Hematopoietic multipotent progenitor cell treated with erythropoietin and hydrocortisone succinate and interleukin-3 and kit ligand, for 8 days (in vitro differentiated cells): Measurements from ENCODE around the gene LRRC23.
"Not testable (repeated sequence)": the region's sequence is repeated elsewhere in the genome, so short reads cannot be mapped to it uniquely, and the experiment has no call there.

Source experiments
- DNase-seq: peaks from one replicate; pipeline ENCODE4 v3.0.0-alpha.2; 2015

The LRRC23 gene, protein sequence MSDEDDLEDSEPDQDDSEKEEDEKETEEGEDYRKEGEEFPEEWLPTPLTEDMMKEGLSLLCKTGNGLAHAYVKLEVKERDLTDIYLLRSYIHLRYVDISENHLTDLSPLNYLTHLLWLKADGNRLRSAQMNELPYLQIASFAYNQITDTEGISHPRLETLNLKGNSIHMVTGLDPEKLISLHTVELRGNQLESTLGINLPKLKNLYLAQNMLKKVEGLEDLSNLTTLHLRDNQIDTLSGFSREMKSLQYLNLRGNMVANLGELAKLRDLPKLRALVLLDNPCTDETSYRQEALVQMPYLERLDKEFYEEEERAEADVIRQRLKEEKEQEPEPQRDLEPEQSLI

DNA sequence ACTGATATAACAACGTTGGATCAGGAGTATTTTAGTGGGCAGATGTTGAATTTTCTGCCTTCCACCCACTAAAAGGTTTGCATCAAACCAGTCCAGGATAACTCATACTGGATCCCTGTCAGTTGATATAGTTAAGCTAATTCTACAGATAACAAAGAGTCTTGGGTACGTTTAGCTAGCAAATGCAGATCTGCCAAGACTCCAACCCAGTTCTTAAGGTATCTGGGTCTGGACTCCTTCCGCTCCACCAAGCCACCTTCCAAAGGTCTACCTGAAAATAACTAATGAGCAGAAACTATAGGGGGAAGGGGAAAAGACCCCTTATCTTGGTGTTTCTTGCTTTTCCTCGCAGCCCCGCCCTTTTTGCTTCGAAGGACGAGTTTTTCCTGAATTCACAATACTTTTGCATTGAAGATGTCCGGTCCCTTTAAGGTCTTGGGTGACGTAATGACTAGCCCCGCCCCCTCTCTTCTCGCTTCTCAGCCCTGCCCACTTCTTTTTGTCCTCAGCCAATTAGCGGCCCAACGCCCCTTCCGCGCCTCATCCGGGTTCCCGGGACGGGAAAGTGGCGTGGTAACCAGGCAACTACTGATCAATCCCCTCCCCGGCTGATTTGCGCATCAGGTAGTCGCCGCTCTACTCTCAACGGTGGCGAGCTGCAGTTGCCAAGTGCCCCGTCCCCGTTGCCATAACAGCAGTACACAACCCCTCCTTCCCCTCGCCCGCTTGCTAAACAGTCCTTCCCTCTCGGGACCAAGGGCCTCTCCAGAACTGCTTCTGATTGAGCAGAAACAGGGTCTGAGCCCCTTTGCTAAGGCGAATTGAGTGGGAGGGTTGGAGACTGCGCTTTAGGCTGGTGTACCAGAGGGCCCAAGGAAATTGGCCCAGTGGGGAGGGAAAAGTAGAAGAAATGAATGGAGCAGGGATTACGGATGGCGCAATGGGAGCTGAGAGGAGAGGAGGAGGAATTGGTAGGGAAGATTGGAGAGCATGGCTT lies at the start of gene LRRC23:
Gene LRRC23 (plus strand): TSS at position 543 of the 997 bp plus-strand sequence. CDS start 812 bp downstream, outside the sequence.
- peak; percentile 97 for DNase-seq

DNA sequence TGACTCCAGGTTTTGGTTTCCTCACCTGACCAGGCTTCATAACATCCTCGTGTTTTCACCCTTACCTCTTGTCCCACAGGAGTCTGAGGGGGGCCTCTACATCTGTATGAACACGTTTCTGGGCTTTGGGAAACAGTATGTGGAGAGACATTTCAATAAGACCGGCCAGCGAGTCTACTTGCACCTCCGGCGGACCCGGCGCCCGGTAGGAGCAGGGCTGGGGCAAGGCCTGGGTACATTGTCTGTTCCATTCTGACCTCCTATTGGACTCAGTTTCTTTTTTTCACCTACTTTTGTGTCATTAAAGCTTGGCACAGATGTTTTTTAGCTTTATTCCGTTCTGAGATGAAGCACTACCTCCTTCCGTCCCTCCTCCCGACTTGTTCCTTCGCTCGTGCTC lies 49.3 kb upstream of the LRRC23 start:
- DNase-seq, result no peak

DNA sequence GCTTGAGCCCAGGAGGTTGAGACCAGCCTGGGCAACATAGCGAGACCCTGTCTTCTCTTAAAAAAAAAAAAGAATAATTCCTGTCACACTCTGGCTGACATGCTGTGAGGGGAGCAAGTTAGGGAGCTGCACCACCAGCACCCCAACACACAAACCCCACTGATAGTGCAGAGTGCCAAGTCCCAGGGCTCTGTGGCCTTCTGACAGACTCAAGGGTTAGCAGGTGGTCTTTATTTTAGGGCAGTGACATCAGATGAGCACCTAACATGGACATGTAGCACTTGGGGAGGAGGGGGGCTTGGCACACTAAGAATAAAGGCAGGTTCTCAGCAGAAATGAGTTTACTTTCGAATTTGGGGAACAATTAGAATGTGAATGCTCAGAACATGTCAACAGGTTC lies 45.8 kb upstream of the LRRC23 start:
- DNase-seq, result no peak

DNA sequence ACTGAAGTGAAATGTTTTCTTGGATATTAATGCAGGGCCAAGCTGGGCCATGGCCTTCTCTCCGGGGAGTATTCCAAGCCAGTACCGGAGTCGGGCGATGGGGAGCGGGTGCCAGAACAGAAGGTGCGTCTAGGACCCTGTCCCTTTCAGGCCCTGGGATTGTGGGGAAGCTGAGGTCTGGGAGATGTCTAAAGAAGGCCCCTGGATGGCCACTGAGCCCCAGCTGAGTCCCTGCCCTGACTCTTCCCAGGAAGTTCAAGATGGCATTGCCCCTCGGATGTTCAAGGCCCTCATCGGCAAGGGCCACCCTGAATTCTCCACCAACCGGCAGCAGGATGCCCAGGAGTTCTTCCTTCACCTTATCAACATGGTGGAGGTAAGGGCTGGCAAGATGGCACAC lies 44.5 kb upstream of the LRRC23 start:
- DNase-seq, result no peak

DNA sequence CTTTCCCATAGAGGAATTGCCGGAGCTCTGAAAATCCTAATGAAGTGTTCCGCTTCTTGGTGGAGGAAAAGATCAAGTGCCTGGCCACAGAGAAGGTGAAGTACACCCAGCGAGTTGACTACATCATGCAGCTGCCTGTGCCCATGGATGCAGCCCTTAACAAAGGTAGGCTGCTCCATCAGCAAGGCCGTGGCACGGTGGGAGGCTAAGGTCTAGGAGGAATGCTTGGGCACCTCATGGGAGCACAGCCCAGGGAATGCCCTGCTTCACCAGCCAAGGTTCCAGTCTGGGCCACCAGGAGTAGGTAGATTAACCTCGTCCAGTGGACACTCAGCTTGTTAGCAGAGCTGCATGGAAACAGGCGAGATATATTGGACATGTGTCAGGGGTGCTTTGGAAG lies 43.7 kb upstream of the LRRC23 start:
- no peak for DNase-seq

DNA sequence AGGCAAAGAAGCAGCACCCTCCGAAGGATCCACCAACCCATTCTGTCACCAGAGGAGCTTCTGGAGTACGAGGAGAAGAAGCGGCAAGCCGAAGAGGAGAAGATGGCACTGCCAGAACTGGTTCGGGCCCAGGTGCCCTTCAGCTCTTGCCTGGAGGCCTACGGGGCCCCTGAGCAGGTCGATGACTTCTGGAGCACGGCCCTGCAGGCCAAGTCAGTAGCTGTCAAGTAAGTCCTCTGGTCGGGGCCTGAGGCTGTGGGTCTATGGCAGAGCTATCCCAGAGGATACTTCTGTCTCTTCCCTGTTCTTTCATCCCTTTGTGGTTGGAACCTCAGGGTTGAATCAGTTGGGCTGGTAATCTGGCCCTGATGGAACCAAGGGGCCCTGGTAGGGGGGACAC lies 43.2 kb upstream of the LRRC23 start:
- no peak for DNase-seq

DNA sequence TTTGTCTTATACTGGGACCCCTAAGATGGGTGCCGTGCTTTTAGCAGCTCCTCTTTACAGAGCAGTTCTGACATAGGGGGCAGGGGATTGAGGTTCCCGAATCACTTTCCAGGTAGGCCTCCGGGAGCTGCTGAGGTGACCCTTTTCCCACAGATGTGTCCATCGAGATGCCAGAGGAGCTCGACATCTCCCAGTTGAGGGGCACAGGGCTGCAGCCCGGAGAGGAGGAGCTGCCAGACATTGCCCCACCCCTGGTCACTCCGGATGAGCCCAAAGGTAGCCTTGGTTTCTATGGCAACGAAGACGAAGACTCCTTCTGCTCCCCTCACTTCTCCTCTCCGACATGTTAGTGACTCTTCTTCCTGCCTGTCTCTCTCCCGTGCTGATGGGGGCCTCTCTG lies 41.6 kb upstream of the LRRC23 start:
- no peak for DNase-seq

DNA sequence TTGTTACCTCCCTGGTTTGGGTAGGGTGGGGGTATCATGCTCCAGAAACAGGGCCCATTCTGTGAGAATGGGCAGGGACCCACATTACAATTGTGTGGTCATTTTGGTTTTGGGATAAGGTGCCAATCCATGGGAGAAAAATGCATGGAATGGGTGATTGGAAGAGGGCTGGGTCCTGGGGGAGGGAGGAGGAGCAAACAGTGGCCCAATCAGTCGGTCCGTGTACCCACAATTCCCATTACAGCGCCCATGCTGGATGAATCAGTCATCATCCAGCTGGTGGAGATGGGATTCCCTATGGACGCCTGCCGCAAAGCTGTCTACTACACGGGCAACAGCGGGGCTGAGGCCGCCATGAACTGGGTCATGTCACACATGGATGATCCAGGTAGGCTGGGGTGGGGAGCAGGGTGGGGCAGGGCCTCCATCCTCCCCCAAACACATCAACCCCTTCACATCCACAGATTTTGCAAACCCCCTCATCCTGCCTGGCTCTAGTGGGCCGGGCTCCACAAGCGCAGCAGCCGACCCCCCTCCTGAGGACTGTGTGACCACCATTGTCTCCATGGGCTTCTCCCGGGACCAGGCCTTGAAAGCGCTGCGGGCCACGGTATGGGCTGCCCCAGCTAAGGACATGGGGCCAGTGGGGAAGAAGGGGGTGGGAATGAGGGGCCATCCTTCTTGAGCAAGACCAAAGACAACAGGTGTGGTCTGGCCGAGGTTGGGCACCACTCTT lies 40.9 kb upstream of the LRRC23 start:
- DNase-seq, result no peak

DNA sequence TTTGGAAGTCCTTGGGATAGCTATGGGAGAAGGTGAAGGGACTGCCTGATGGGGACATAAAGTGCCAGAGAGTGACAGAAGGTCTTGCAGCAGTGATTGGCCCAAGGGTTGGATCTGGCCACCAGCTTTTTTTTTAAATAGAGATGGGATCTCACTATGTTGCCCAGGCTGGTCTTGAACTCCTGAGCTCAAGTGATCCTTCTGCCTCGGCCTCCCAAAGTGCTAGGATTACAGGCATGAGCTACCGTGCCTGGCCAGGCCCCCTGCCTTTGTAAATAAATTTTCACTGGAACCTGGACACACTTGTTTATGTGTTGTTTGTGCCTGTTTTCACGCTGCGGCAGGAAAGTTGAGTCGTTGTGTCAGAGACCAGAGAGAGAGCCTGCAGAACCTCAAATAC lies 39.3 kb upstream of the LRRC23 start:
- not testable (repeated sequence) for DNase-seq

DNA sequence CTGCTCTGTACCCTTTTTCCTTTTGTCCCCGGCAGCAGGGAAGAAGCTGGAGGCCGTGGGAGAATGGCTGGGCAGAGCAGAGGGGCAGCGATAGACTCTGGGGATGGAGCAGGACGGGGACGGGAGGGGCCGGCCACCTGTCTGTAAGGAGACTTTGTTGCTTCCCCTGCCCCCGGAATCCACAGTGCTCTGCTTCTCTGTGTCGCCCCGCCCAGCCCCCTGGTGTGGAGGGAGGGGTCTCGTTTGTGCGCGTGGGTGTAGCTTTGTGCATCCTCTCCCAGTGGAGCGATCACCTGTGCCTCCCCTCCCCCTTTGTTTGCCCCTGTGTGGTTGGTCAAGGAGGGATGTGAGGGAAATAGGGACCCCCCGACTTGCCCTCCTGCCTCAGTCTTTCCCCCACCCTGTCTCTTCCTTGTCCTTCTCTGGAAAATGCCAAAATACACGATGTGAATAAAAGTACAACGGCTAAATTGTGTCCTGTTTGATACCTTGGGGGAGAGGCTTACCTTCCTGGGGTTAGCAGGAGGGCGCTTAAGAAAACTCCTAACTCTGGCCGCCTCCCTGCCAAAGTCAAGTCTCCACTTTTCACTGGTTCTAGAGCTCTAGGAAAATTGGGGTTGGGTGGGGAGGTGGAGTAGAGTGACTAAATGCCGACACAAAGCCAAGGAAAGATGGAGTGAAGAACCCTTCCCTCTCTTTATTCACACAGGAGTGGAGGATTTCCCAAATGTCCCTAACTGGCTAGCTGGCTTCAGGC lies 38.3 kb upstream of the LRRC23 start:
- DNase-seq, result no peak

DNA sequence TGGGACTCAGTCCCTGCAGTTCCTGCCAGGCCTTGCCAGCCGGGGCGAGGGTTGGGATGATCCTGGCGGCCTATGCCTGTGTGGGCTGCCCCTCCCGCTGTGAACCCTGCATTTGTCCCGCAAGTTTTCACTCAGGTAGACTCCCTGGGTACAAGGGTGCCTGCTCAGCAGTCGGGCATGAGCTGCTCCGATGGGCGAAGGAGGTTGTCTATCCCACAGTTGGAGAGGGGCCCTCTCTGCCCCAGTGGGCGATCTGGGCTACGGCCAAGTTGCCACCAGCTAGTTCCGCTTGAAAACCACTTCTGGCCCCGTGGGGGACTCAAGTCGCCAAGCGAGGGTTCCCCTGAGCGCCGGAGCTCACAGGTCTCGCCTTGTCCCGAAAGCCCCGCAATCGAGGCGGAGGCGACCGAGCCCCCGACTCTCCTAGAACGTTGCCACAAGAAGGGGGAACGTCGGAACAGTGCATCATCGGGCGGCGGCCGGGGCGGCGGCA lies 37.7 kb upstream of the LRRC23 start:
- DNase-seq, result no peak

DNA sequence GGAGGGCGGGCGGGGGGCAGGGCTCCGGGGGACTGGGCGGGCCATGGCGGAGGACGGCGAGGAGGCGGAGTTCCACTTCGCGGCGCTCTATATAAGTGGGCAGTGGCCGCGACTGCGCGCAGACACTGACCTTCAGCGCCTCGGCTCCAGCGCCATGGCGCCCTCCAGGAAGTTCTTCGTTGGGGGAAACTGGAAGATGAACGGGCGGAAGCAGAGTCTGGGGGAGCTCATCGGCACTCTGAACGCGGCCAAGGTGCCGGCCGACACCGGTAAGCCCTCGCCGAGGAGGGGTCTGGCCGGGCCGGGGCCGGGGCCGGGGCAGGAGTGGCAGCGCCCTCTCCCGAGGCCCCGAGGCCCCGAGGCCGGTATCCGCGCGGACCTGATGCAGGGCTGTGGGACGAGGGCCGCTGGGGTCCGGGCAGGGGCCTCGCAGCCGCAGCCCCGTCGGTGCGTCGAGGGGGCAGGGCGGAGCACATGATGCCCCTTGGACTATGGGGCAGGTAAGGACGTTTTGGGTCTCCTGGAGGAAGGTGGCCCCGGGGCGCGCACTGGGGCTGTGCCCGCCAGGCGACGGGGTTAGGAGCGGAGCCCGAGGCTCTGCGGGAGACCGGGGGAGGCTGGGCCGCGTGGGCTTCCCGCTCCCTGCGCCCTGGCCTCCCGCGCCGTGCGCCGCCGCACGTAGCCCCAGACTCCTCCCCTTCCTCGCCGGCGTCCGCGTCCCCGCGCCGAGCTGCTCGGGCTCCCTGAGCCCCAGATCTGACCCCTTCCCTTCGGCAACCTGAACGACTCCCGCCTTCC lies 37.0 kb upstream of the LRRC23 start, which contains the start of gene TPI1:
Gene TPI1 (plus strand): TSS at position 119 of the 798 bp plus-strand sequence. CDS start 36 bp downstream, at position 155.
- peak; percentile 70 for DNase-seq

DNA sequence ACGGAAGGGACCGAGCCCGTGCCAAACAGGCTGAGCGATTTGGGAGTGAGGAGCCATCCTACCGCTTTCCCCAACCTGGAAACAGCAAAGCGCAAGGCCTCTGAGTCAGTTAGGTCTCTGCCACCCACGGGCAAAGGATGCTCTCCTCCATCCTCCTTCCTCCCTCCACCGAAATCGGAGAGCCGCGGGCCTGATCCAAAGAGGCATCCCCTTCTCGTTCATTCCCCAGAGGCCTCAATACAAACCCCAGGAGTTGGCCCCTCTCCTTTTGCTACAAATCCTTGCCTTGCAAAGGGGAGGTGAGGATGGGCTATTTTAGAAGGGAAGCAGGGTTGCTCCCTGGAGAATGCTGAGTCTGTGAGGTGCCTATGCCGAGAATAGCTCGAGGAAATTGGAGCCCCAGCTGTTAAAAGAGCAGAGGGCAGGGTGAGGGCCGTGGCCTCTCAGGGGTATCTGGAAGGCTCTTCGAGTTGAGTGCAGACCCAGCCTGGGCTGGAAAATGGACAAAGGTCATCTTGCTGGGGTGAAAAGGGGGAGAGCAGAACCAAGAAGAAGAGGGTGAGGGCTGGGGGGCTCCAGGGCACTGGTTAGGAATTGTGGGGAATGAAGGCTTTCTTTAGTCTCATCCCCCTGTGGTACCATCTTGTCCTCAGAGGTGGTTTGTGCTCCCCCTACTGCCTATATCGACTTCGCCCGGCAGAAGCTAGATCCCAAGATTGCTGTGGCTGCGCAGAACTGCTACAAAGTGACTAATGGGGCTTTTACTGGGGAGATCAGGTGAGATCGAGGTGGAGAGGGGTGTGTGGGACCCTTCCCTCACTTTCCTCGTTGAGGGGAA lies 36.2 kb upstream of the LRRC23 start:
- peak; percentile 50 for DNase-seq

DNA sequence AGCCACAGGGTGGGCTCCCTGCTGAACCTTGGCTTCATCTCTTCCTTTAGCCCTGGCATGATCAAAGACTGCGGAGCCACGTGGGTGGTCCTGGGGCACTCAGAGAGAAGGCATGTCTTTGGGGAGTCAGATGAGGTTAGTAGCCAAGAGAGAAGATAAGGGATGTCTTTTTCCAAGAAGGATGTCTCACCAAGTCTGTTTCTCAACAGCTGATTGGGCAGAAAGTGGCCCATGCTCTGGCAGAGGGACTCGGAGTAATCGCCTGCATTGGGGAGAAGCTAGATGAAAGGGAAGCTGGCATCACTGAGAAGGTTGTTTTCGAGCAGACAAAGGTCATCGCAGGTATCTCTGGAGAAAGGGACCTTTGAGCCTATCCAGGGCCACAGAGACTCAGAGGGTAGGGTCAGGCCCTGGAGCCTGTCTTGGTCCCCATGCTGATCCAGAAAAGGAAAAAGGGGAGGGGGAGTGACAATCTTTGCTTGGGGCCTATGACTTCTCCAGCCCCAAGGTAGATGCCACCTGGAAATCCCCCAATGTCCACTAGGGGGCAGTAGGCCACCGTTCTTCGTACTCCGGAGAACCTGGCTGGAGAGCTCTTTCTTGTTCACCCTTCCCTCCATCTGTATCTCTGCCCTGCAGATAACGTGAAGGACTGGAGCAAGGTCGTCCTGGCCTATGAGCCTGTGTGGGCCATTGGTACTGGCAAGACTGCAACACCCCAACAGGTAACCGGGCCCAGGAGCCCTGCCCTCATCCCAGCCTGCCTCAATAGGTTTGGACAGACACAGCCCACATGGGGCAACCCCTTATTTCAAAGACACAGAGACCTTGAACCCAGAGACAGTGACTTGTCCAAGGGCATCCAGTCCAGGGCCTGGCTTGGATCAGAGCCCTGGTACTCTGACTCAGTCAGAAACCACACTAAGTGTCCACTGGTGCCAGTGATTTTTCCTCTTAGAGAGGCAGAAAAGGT lies 35.3 kb upstream of the LRRC23 start:
- DNase-seq, result peak; percentile 90

DNA sequence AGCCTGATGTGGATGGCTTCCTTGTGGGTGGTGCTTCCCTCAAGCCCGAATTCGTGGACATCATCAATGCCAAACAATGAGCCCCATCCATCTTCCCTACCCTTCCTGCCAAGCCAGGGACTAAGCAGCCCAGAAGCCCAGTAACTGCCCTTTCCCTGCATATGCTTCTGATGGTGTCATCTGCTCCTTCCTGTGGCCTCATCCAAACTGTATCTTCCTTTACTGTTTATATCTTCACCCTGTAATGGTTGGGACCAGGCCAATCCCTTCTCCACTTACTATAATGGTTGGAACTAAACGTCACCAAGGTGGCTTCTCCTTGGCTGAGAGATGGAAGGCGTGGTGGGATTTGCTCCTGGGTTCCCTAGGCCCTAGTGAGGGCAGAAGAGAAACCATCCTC lies 34.3 kb upstream of the LRRC23 start:
- not testable (repeated sequence) for DNase-seq

DNA sequence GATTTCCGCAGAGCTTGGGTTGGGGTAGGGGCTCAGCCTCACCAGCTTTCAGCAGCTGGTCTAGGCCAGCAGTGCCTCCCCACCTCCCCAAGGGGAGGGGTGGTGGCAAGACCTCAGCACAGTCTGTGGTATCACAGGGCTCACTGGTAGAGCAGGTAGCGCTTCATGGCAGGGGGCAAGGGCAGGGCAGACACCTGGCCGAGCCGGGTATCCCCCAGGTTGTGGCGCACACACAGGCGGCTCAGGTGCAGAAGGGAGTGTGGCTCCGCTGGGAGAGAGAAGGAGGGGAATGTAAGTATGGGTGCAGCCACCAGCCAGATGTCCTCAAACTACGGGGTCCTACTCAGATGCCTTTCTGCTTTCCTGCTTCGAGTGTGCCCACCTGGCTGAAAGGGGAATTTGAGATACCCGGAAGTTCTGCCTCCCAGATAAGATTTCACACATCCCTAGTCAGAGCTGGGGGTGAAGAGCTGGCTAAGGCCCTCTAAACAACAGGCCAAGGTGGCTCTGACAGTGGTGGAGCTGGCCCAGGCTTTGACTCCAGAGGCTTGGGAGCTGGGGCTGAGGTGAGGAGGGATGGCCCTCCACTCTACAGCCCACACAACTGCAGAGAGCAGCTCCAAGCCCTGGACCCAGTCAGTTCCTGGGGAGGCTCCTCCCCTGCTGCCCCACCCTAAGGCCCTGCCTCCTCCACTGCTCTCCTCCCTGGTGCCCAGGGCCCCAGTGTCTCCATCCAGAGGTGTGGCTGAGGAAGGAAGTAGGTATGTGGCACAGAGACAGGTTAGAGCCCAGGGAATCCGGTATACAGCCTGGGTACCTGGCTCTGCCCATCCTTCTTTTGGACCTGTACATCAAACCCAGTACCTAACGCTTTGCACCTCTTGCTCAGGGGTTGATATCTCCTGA lies 33.3 kb upstream of the LRRC23 start:
- DNase-seq, result peak; percentile 68
